PC-3 (cell line): ENCODE measurements around the gene FILIP1L.

Experiments
- CTCF ChIP-seq: fragments of 300-600 bp; sonication (generic); conservative IDR thresholded peaks from 2 replicates; pipeline ENCODE4 v1.5.1; 2017; ENCODE audit warnings: antibody characterized with exemption, low read depth, mild to moderate bottlenecking, low read length
- EZH2phosphoT487 ChIP-seq: fragments of 300-600 bp; sonication (generic); IDR thresholded peaks from 2 replicates; pipeline ENCODE4 v1.6.1; 2018; ENCODE audit warnings: mild to moderate bottlenecking, antibody characterized with exemption, low read length, borderline replicate concordance

- TF ChIP-seq CTCF (no peak), EZH2phosphoT487 (no peak)
These were observed 91.8 kb downstream of the FILIP1L start for GRCh38 chr3:100022506-100022905.
